Measurements from ENCODE around the gene FAM180A.
"Not testable (repeated sequence)": the region's sequence is repeated elsewhere in the genome, so short reads cannot be mapped to it uniquely, and the experiment has no call there.

Gene FAM180A

DNA sequence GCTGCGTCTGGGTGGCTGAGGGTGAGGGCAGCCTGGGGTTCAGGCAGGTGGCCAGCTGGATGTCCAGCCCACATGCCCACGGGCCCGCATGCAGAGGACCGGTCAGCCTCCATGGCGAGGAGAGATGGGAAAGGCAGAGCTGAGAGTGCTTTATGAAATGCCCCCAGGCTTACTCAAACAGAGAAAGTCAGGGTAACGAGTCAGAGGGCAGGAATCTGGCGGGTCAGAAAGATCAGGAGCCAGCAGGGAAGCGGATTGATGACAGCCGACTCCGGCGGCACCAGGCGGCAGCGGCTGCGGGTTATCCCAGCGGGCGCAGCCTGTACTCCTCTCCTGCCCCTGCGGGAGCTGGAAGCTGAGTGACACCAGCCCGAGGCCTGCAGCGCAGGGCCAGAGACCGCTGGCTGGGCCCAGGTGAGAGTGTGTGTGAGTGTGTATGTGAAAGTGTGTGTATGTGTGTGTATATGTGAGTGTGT, 34.0 kb downstream of the FAM180A start:
- DNase-seq (ENCODE audit: low read depth in 2 of 2) = no peak

DNA sequence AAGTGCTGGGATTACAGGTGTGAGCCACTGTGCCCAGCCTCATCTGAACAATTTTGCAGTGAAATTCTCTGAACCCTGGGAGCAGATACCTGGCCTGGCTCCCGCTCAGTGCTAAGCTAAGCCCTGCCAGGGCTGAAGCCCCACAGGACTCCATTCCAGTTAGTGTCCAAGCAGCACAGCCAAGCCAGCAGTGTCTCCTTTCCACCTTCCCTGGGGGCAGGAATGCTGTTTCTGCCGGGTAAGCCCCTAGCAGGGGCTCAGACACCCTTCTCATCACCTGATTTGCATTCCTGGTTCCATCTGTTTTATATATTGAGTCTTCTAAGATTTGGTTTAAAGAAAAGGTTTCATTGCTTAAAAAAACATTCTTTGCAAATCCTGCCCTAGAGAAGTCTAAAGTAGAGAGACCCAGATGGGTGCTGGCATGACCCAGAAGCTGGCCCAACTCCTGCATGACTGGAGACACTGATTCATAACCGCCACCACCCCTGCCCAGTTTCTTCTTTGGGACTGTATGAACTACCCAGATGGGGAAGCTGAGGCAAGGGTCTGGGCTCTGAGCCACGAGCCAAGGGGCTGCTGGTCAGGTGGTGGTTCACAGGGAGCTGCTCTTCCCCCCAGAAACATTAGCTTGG, 34.7 kb downstream of the FAM180A start:
- DNase-seq (ENCODE audit: low read depth in 2 of 2) = no peak

DNA sequence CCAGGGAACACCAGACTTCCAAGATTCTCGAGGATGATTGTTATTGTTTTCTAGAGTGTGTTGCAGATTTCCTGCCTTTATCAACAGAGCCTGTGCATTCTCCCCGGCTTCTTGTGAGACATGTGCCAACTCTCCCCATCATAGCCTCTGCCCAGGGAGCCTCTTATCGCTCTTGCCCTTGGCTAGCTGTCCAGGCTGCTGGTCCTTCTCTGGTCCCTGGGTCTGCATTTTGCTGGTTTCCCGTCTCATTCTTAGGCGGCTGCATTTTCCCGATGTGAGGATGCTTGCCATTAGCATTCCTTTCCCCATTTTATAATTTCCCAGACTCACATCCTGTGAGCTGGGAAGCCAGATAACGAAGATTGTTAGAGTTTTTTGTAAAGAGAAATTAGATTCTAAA, 35.8 kb downstream of the FAM180A start:
- no peak for DNase-seq (ENCODE audit: low read depth in 2 of 2)

DNA sequence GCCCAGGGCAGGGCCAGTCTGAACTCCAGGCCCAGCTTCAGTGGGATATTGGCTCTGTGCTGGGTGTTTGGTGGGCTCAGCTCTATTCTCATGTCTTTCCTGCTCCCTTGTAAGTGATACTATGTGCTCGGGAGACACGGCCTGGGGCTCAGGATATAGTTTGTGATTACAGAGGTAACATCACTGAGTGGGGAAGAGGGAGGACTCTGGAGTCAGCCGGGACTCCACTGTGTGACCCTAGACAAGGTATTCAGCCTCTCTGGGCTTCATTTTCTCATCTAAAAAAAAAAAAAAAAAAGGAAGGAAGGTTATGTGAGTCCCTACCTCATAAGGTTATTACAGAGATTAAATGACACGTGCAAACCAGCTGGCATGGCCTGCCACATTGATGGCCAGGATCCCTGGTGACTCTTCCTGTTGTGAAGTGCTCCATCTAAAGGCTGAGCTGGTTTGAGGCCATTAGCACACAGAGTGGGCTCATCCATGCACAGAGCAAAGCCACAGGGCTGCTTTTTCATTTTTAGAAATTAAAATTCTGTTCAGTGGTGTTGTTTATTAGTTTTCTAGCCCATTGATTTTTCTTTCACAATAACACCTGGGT, 36.3 kb downstream of the FAM180A start:
- DNase-seq (ENCODE audit: low read depth in 2 of 2) = no peak

DNA sequence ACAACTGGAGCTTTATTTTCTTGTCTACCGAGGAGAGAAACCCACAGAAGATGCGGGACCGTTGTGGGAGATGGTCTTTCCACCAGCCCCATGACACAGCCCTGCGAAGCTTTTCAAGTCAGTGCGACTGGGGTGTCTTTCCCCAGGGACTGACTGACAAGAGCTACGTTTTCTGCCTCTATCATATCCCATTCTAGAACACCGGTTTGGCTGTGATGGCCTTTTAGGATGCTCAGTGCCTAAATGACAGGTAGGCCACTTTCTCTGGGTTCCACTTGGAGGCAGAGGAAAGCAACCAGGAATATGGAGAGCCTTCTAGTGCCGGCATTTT, 37.5 kb downstream of the FAM180A start:
- DNase-seq (ENCODE audit: low read depth in 2 of 2) = no peak

DNA sequence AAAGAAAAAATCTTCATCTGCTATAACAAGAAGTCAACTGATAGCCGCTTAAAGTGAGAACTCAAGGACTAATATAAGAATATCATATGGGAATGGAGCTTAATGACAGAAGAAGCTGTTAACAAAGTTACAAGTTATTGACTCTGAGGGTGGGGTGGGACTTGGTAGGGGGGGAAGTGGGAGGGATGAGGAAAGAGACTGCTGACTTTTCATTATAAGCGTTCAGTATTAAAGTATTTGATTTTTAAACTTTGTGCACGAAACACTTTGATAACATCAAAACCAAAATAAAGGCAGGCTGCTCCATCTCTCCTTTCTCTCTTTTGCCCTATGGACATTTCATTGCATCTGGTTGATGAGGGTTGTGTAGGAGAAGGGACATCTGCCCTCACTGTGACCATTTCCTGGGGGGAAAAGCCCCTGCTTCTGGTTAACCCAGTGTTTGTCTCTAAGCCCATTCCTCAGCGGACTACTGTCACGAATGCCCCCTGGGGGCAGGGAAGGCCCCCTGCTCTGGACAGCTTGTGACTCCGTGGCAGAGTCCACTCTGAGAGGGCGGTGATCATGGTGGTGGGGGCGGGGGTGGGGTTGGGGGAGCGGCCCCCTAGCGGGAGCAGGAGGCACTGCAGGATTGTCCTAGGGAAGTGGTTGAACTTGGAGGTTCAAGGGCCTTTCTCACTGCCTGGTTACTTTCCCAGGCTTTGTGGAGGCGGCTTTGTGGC, 38.0 kb downstream of the FAM180A start:
- no peak for DNase-seq (ENCODE audit: low read depth in 2 of 2)

DNA sequence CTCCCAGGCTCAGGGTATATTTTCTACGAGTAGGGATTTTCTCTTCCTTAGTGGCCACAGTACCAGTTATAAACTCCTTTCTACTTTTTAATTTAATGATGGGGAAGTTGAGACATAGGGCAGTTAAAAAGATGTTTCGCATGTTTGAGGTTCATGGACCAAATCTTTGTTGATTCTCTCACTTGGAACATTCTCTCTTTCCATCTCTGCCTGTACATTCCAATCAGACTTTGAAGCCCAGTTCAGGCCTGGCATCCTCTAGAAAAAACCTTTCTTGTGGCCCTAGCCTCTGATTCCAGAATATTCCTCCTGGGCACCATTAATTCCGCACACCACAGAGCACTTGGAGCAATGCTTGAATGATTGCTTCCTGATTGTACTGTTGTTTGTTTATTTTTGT, 39.1 kb downstream of the FAM180A start:
- DNase-seq (ENCODE audit: low read depth in 2 of 2) = no peak

DNA sequence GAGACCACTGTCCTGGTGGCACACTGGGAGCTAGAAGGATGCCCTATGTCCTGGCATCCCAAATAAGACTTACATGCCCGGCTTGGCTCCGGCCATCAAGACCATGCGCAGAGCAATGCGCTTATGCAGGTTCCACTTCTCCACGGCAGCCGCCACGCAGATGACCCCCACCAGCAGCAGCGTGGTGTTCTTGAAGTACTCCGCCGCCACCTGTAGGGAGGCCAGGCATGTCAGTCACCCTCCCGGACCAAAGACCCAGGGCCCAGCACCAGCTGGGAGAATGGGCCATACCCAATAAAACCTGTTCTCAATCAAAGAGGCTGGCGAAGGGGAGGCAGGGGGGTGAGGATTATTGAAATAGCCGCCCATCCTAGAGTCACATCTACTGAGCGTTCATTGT, 40.6 kb downstream of the FAM180A start:
- no peak for DNase-seq (ENCODE audit: low read depth in 2 of 2)

DNA sequence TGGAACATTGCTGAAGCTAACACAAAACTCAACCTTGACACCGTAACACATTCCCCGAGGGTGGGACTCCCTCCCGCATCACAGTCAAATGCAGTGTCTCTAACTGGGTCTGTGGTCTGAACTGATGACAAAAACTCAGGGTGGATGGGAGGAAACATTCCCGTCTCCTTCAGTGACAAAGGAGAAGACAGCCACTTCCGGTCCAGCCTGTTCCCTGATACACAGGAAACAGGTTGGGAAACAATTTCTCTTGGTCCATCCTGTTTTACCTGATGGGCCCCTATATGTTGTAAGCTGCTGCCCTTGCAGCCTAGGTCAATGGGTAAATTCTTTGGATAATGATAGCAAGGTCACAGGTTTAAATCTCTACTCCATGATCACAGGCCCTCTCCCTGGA, 41.0 kb downstream of the FAM180A start:
- DNase-seq (ENCODE audit: low read depth in 2 of 2) = no peak

DNA sequence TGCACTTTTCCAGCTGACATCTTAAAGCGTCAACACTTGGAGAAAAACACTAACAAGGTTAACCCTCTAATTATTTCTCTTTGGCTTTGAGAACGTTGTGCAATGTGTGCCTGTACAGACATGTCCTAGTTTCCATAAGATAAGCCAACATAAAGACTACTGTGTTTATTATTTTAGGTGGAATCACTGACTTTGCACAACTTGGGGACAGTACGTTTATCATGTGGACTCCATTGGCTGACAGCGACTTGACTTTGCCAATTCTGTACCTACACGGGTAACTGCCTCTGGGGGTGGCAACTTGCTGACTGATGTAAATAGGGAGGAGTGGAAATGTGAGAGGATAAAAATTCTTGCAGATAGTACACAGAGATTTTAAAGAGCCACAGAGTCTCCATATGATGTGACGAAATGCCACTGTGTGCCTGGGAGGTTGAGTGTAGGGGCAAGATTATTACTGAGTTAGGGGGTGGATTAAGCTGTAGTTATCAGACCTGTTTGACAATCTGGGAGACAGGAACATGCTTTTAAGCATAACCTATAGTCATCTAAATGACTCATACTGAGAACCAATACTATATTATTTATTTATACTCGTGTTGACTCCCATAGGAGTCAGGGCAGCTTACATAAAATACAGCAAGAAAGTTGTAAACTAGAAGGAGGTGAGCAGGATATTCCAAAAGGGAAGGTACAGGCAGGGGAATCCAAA, 41.6 kb downstream of the FAM180A start:
- DNase-seq (ENCODE audit: low read depth in 2 of 2) = no peak

DNA sequence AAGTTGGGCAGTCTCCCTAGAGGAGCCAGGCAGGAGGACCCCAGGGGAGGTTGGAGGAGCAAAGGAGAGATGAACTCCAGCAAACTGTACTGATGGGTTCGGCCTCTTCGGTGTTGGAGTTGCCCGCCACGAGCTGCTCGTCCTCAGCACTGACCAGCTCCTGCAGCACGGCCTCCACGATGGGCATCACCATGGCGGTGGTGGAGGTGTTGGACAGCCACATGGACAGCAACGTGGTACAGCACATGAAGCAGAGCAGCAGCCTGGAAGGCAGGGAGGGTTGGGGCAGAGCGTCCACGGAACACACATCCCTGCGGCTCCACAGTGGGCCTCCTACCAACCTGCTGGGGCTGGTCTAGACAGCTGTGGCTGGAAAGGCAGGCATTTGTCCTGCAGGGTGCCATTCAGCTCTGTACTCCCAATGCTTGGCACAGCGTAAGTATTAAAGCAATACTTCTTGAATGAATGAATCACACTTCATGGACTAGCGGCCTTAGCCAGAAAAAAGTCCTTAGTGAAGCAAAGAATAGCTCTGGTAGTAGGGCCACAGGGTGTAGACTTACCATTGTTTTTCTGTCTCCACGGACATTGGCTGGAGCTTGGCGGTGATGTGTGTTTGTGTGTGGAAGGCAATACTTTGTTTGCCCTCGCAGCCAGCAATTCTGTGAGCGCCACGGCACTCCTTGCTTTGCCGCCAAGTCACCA, 42.4 kb downstream of the FAM180A start:
- DNase-seq (ENCODE audit: low read depth in 2 of 2) = no peak

DNA sequence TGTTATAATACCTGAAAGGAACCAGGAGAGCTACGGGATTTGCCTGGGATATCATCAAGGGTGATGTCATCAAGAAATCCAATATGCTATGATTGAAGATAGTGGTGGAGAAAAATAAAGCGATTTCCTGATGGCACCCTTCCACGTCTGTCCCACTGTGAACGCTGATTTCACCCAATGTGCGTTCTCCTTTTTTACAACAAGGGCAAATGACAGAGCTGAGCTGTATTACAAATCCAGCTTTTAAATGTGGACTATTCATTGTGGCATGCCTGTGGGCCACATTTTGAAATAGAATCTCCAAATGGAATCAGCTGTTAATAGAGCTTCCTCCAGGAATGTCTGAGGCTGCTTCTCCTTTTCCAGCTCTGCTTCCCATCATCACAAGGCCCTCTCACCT, 43.9 kb downstream of the FAM180A start:
- DNase-seq (ENCODE audit: low read depth in 2 of 2) = no peak

DNA sequence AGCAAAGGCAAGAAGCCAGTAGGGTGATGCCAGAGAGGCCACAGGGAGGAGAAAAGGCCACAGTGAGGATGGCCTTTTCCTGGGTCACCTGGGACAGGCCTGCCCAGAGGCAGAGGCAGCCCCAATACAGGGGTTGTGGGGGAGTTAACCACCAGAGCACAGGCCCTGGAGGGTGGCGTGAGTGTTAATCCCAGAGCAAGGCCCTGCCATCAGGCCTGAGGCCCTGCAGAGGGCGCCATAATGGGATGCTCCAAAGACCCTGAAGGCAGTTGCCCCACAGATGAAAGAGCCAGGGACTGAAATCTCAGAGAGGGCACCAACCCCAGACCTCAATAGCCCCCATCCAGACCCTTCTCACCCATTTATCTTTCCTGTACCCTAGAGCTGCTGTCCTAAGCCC, 44.5 kb downstream of the FAM180A start:
- no peak for DNase-seq (ENCODE audit: low read depth in 2 of 2)

DNA sequence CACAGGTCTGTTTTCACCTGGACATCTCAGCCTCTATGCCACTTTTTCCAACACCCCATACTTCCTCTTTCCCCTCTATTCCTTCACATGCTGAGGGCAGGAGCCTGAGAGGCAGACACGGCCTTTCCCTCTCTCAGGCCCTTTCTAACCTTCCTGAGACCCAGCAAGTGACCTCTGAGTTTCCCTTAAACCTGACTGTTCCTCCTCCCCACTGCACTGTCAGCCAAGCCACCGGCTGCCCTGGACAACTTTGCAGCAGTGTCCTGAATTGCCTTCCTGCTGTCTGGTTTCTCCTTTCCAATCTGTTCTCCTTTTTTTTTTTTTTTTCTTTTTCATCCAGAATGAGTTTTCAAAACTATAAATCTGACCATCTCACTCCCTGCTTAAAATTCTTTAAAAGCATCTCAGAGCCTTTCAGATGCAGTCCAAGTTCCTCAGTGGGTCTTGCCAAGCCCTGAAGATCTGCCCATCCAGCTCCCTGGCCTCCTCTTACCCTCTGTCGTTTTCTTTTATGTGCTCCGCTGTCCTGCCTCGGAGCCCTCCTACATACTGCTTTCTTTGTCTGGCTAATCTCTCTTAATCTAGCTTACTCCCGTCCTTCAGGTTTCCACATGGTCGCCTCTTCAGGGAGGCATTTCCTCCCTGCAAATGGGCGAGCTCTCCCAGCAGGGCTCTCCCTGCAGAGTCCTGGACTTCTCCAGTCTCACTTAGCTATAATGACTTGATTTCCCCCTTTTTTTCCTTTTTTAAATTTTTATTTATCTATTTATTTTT, 51.1 kb downstream of the FAM180A start:
- no peak for DNase-seq (ENCODE audit: low read depth in 2 of 2)

DNA sequence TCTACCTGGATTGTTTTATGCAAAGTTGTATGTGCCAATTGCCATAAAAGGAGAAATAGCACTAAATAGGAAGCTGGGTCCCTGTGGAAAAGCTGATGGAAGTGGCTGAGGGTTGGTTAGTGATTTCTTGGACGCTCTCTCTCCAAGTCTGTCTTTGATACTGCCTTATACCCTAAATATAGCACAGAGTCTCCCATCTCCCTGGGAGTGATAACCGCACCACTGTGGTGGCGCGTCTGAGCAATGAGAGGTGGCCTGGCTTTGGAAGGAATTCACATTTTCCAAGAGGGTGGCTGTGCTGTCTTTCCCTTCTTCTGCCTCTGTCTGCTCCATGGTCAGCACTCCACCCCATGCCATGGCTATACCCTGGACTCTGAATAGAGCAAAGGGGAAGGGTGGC, 55.1 kb downstream of the FAM180A start:
- no peak for DNase-seq (ENCODE audit: low read depth in 2 of 2)

DNA sequence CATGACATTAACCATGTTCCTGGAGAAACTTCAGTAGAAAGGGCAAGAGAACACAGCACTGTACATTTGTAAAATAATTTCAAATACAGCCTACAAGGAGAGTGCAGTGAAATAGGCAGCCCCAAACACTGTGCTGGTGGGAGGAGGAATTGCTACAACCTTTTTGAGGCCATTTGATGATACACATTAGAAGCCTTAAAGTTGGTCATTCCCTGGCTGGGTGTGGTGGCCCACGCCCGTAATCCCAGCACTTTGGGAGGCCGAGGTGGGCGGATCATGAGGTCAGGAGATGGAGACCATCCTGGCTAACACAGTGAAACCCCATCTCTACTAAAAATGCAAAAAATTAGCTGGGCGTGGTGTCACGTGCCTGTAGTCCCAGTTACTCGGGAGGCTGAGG, 56.0 kb downstream of the FAM180A start:
- DNase-seq (ENCODE audit: low read depth in 2 of 2) = not testable (repeated sequence)

DNA sequence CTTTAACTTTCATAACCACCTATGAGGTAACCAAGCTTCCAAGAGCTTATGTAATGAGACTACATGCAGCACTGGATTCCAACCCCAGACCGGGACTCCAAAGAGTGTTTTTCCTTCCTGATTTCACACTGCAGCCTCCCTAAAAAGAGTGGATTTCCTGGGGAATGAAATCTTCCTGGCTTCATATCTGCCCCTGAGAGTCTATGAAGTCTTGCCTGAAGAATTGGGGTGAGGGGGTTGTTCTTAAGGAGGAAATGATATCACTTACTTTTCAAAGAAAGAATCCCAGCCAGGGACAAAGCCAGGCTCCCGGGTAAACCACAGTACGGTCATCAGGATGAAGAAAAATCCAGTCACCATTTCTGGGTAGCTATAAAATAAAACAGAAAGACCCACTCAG, 56.6 kb downstream of the FAM180A start:
- no peak for DNase-seq (ENCODE audit: low read depth in 2 of 2)

DNA sequence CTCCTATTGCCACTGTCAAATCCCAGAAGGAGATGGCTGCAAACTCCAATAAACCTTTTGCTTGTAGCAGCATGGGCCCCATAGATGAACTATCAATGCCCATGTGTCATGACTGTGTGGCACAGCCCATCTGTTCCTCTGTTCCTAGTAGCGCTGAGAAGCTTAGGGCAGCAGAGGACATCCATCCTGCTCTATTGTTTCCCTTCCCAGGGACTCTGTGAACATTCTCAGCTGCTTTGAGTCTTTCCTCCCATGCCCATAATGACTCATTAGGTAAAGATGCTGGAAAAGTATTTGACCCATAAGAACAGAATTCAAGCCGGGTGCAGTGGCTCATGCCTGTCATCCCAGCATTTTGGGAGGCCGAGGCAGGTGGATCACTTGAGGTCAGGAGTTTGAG, 58.0 kb downstream of the FAM180A start:
- no peak for DNase-seq (ENCODE audit: low read depth in 2 of 2)

DNA sequence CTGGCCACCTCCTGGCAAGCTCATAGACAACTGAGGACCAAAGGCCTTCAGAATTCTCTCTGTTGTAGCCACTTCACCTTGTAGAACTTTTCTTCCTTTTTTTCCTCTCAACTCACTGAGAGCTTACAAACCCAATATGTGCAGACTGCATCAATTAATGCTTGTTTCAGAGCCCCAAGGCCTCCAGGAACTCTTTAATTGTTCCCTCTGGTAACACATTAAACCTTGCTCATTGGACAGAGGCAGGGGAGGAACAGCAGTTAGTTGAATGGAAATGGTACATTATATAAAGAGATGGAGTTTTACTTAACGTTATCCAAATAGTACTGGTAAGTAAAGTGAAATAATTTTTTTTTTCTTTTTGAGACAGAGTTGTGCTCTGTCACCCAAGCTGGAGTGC, 61.1 kb downstream of the FAM180A start:
- DNase-seq (ENCODE audit: low read depth in 2 of 2) = no peak

DNA sequence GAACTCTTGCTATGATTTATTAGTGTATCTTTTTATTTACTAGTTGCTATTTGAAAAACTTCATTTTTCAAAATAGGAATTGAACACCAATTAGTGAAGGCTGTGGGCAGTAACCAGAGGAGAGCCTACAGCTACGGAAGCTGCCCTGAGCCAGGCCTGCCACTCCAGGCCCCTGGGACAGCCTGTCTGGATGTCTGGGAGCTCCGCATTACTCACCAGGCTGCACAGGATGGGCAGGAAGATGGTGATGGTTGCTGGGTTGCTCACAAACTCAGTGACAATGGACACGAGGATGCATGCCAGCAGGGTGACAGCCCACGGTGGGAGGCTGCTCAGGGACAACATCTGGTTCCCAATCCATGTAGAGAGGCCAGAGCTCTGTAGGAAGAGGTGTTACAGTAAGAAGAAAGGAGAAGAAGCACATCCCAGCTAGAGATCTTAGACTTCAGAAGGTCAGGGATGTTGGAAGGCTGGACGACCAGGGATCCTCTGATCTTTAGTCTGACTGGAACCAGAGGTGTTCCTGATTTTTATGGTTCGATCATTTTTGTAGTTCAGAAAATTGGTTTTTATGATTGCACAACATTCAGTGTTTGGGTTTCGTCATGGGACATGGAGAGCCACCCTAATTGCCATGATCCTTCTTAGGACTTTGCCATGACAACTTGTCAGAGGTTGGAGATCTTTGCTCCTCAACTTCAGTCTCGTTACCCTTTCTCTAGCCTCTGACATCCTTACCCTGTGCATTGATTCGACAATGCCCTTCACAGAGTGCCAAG, 63.1 kb downstream of the FAM180A start:
- no peak for DNase-seq (ENCODE audit: low read depth in 2 of 2)

DNA sequence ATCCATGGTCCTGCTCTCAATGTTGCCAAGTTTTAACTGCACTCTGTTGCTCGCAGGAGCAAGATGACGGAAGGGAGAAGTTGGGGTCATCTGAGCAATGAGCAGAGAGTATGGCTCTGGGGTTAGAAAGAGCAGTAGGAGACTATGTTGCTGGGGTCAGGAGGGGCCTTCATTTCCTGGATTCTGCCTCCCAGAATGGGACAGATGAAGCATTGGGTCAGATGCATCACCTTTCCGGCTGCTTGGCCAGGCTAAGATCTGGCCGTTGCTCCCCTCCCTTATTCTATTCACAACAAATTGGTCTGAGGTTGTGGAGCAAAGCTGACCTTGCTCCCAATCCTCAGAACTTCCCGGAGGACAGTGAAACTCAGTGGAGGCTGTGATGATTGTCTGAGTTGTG, 63.9 kb downstream of the FAM180A start:
- DNase-seq (ENCODE audit: low read depth in 2 of 2) = no peak
